ENCODE results near the gene CFAP97D1.

CFAP97D1 gene

DNA sequence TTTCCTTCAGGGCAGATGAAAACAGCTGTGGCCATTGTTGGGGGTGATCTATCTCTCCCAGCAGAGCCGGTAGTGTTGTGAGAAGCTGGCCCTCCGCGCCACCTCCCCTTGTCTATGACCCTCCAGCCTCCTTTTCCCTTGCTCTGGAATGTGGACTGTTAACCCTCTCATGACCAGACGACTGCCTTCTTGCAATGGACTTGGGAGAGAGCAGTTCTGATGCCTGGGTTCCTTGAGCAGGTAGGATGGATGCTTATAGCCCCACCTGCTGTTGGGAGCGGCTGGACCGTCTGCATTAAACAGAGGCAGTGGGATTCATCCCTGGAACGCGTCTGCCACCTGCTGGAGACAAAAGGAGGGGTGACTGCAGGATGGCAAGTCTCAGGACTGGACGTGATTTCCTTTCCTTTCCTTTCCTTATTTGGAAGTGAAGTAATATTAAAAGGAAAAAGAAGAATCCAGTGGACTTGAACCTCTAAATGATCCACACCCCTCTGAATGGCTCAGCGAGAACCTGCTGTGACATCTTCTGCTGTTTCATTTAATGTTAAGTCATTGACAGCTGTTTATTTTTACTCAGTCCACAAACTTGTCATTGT is 19.9 kb upstream of the CFAP97D1 start (continued):
- TF ChIP-seq ZNF629 (tag by site-specific recombination; IDR thresholded peaks at IDR 0.05) (peak; percentile 57; the same call in 1 of the 2 replicates), PRDM1 (tag by site-specific recombination; IDR thresholded peaks at IDR 0.05) (peak; percentile 55)

DNA sequence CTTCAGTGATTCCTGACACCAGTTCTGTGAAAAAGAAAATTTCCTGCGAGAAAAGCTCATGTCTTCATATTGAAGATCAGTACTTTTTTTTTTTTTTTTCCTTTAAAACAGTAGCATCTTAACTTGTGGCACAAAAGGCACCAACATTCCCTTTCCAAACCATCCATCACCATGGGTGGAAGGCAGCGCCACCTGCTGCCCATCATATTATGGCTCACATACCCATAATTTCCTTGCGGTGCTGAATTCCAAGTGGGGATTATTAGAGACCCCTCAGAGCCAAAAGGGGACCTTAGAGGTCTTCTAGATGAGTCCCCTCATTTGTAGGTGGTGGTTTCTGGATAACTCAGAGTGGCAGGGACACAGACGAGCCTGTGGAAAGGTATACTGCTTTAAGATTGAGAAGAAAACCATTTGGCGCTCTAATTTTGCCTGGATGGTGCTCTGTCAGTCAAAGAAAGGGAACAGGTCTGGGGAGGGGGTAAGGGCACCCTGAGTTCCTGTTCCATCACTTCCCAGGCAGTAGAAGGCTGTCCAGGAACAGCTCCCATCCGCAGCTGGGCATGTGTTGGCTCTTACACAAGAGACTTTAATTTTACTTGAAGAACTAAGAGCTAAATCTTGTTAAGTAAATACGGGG is 13.7 kb upstream of the CFAP97D1 start:
- no peaks in the 10 kb centered on the region for H3K9me3 ChIP-seq (ENCODE audit: control insufficient read depth, insufficient read depth, low read depth, low read length)
- POLR2A ChIA-PET, result interaction anchor here (1.2 kb wide), 1 partner anchor 188 kb away, joined by 4 read pairs; no protein-coding TSS in a partner anchor
- H3K27ac ChIP-seq (ENCODE audit: extremely low read depth, low read depth, low read length), result no peak overlapping the region
- H3K4me3 ChIP-seq (ENCODE audit: low read depth, low read length), result no peak overlapping the region
- no peaks in the 10 kb centered on the region for H3K4me1 ChIP-seq (ENCODE audit: control insufficient read depth, insufficient read depth, low read length)
- 0 out of 2 replicates have a peak, but pooled peaks have one; percentile 52 for TF ChIP-seq ZNF660 (tag by site-specific recombination; IDR thresholded peaks at IDR 0.05)
- TF ChIP-seq ZNF654 (tag by site-specific recombination; IDR thresholded peaks at IDR 0.05; ENCODE audit: low read depth), result peak; percentile 52
- TF ChIP-seq, protein P1, sequence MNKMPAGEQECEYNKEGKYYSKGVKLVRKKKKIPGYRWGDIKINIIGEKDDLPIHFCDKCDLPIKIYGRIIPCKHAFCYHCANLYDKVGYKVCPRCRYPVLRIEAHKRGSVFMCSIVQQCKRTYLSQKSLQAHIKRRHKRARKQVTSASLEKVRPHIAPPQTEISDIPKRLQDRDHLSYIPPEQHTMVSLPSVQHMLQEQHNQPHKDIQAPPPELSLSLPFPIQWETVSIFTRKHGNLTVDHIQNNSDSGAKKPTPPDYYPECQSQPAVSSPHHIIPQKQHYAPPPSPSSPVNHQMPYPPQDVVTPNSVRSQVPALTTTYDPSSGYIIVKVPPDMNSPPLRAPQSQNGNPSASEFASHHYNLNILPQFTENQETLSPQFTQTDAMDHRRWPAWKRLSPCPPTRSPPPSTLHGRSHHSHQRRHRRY (tag by site-specific recombination; IDR thresholded peaks at IDR 0.05), result no peak
- TF ChIP-seq ZNF2 (tag by site-specific recombination; IDR thresholded peaks at IDR 0.05), result 0 out of 2 replicates have a peak, but pooled peaks have one; percentile 32
- TF ChIP-seq IKZF3 (tag by site-specific recombination; IDR thresholded peaks at IDR 0.05), result peak; percentile 42; the same call in 1 of the 2 replicates
- TF ChIP-seq, protein P2, sequence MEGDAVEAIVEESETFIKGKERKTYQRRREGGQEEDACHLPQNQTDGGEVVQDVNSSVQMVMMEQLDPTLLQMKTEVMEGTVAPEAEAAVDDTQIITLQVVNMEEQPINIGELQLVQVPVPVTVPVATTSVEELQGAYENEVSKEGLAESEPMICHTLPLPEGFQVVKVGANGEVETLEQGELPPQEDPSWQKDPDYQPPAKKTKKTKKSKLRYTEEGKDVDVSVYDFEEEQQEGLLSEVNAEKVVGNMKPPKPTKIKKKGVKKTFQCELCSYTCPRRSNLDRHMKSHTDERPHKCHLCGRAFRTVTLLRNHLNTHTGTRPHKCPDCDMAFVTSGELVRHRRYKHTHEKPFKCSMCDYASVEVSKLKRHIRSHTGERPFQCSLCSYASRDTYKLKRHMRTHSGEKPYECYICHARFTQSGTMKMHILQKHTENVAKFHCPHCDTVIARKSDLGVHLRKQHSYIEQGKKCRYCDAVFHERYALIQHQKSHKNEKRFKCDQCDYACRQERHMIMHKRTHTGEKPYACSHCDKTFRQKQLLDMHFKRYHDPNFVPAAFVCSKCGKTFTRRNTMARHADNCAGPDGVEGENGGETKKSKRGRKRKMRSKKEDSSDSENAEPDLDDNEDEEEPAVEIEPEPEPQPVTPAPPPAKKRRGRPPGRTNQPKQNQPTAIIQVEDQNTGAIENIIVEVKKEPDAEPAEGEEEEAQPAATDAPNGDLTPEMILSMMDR (tag by site-specific recombination; IDR thresholded peaks at IDR 0.05), result peak; percentile 32; the same call in 1 of the 2 replicates
- TF ChIP-seq, protein P3, sequence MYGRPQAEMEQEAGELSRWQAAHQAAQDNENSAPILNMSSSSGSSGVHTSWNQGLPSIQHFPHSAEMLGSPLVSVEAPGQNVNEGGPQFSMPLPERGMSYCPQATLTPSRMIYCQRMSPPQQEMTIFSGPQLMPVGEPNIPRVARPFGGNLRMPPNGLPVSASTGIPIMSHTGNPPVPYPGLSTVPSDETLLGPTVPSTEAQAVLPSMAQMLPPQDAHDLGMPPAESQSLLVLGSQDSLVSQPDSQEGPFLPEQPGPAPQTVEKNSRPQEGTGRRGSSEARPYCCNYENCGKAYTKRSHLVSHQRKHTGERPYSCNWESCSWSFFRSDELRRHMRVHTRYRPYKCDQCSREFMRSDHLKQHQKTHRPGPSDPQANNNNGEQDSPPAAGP (tag by site-specific recombination; IDR thresholded peaks at IDR 0.05), result no peak
- TF ChIP-seq, protein P4, sequence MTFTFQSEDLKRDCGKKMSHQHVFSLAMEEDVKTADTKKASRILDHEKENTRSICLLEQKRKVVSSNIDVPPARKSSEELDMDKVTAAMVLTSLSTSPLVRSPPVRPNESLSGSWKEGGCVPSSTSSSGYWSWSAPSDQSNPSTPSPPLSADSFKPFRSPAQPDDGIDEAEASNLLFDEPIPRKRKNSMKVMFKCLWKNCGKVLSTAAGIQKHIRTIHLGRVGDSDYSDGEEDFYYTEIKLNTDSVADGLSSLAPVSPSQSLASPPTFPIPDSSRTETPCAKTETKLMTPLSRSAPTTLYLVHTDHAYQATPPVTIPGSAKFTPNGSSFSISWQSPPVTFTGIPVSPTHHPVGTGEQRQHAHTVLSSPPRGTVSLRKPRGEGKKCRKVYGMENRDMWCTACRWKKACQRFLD (tag by site-specific recombination; IDR thresholded peaks at IDR 0.05), result no peak
- peaks cover 14 to 38% of the 10 kb centered on the region in 2 experiments for H3K36me3 ChIP-seq (ENCODE audit: control insufficient read depth in 2 of 2, insufficient read depth in 1 of 2, low read length in 2 of 2)
- CTCF ChIA-PET, result interaction anchor here (0.6 to 3.8 kb wide), 73 partner anchors 9 to 1964 kb away, joined by 3 to 67 read pairs (median 4); partner anchors contain the start of genes CD300LG, CFAP97D1, DHX8 and ETV4

DNA sequence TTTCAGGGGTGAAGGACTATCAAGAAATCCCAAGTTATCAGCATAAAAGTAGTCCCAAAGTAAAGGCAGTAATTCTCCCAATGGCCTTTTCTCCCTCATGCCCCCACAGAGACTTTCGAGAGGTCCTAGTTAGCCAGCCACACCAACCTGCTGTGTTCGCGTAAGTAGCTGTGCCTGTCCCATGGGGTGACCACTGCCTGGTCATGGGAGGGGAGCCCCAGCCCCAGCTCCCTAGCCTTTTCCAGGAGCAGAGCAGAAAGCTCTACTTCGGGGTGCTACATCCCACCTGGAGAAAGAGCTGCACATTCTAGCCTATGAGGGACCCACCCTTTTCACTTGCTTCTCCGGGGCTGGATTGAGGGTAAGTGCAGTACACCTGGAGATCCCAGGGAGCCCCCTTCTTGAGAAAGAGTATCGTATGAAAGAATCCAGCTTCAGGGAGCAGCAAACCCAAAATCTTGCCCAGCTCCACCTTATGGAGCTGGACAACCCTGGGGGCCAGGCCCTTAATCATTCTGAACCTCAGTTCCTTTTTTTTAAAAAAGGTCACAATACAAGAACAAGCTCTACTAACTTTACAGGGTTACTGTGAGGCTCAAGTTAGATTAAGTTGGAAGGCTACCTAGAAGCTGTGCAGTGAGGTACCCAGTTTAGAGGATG is 13.1 kb upstream of the CFAP97D1 start:
- no peaks in the 10 kb centered on the region for H3K4me1 ChIP-seq (ENCODE audit: control insufficient read depth, insufficient read depth, low read length)
- ChIA-PET POLR2A (interaction anchor here (0.6 to 1.2 kb wide), 3 partner anchors 49 to 188 kb away, joined by 3 to 5 read pairs (median 4); no protein-coding TSS in a partner anchor), CTCF (interaction anchor here (0.6 to 3.8 kb wide), 37 partner anchors 9 to 292 kb away, joined by 3 to 67 read pairs (median 4); partner anchors contain the start of genes CD300LG, CFAP97D1, ETV4 and MEOX1)
- H3K4me3 ChIP-seq (ENCODE audit: low read depth, low read length), result no peak overlapping the region
- H3K36me3 ChIP-seq (ENCODE audit: control insufficient read depth in 2 of 2, insufficient read depth in 1 of 2, low read length in 2 of 2), result peaks cover 14 to 43% of the 10 kb centered on the region in 2 experiments
- no peak for TF ChIP-seq ZNF274 (IDR thresholded peaks at IDR 0.05; ENCODE audit: low read length)
- TF ChIP-seq ZNF274 (tag by site-specific recombination; IDR thresholded peaks at IDR 0.05; ENCODE audit: borderline replicate concordance), result no peak
- TF ChIP-seq ZSCAN23 (tag by site-specific recombination; IDR thresholded peaks at IDR 0.05), result no peak
- TF ChIP-seq ZBTB8A (tag by site-specific recombination; IDR thresholded peaks at IDR 0.05), result no peak
- TF ChIP-seq, protein P5, sequence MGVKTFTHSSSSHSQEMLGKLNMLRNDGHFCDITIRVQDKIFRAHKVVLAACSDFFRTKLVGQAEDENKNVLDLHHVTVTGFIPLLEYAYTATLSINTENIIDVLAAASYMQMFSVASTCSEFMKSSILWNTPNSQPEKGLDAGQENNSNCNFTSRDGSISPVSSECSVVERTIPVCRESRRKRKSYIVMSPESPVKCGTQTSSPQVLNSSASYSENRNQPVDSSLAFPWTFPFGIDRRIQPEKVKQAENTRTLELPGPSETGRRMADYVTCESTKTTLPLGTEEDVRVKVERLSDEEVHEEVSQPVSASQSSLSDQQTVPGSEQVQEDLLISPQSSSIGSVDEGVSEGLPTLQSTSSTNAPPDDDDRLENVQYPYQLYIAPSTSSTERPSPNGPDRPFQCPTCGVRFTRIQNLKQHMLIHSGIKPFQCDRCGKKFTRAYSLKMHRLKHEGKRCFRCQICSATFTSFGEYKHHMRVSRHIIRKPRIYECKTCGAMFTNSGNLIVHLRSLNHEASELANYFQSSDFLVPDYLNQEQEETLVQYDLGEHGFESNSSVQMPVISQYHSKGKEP (tag by site-specific recombination; IDR thresholded peaks at IDR 0.05), result no peak
- TF ChIP-seq MEIS1 (CRISPR knock-in tag; IDR thresholded peaks at IDR 0.05; ENCODE audit: borderline replicate concordance), result no peak
- TF ChIP-seq ZNF133 (tag by site-specific recombination; IDR thresholded peaks at IDR 0.05), result no peak
- TF ChIP-seq, protein P2 (tag by site-specific recombination; IDR thresholded peaks at IDR 0.05), result no peak
- TF ChIP-seq ZNF335 (tag by site-specific recombination; conservative IDR thresholded peaks at IDR 0.05), result no peak
- TF ChIP-seq ZBTB7A (tag by site-specific recombination; IDR thresholded peaks at IDR 0.05; ENCODE audit: low read depth), result no peak
- TF ChIP-seq ZNF324 (tag by site-specific recombination; IDR thresholded peaks at IDR 0.05), result no peak
- no peaks in the 10 kb centered on the region for H3K9me3 ChIP-seq (ENCODE audit: control insufficient read depth, insufficient read depth, low read depth, low read length)
- no peak overlapping the region for H3K27ac ChIP-seq (ENCODE audit: extremely low read depth, low read depth, low read length)

All from HEK293 (cell line).